HG03432 (cell line): ENCODE results near the gene RC3H1.
"Not testable (repeated sequence)": the region's sequence is repeated elsewhere in the genome, so short reads cannot be mapped to it uniquely, and the experiment has no call there.

Experiments
- ATAC-seq: cut with Tn5 transposase; IDR thresholded peaks from one replicate; pipeline ENCODE4 v1.9.1; 2021; ENCODE audit warnings: mild to moderate bottlenecking, moderate library complexity; ENCODE audit not compliant: unreplicated experiment

Gene RC3H1

GRCh38 chr1:174022080-174022975 lies at the start of gene RC3H1:
Gene RC3H1, minus strand, starts transcription at chr1:174022357. Its CDS starts 29,372 bp downstream, at chr1:173992985.
- ATAC-seq, result peak; percentile 91

- no peak for ATAC-seq
These were observed 48.5 kb upstream of the RC3H1 start for GRCh38 chr1:174070614-174071013.

DNA sequence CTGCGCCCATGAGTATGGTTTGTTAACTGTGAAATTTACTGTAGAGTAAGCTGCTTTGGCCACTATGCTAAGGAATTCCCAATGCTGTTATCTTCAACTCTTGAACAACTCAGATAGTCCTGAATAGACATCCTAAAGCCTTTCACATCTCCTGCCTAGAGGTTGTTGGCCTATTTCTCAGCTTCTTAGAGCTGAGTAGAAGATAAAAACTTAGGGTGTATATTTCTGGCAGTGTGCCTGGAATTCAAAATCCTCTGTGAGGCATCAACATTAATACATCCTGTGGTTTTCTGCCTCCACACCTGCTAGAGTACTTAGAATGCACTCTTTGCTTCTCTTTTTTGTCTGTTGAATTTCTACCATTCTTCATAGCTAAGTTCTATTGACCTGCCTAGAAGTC lies 45.8 kb upstream of the RC3H1 start:
- no peak for ATAC-seq

DNA sequence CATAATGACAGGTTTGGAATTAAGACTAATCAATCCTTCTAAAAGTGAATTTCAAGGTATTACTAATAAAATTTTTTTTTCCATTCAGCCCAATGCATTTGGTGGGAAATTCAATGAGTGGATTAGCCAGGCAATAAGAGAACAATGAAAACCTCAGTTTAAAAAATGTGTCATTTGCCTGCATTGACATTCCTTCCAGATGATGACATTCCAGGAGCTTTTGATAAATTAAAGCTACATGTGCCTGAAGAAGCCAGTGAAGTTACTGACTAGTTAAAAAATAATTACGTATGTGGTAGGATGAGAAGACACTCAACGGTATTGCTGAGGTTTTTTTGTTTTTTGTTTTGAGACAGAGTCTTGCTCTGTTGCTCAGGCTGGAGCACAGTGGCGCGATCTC lies 37.9 kb upstream of the RC3H1 start:
- ATAC-seq, result no peak

DNA sequence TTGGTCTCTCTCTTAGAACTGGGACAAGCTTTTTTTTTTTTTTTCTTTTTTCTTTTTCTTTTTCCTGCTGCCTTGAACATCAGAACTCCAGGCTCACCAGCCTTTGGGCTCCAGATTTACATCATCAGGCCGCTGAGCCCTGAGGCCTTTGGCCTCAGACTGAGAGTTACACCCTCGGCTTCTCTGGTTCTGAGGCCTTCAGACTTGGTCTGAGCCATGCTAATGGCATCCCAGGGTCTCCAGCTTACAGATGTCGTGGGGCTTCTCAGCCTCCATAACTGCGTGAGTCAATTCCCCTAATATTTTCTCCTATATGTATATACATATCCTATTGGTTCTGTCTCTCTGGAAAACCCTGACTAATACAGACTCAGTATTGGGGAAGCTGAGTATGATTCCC lies 36.5 kb upstream of the RC3H1 start:
- no peak for ATAC-seq

DNA sequence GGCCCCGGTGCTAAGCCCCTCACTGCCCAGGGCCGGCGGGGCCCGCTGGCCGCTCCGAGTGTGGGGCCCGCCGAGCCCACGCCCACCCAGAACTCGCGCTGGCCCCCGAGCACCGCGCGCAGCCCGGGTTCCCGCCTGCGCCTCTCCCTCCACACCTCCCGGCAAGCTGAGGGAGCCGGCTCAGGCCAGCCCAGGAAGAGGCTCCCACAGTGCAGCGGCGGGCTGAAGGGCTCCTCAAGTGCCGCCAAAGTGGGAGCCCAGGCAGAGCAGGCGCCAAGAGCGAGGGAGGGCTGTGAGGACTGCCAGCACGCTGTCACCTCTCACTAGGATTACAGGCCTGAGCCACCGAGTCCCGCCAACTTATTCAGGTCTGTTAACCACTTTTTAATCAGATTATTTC lies 34.5 kb upstream of the RC3H1 start:
- not testable (repeated sequence) for ATAC-seq

GRCh38 chr1:174055797-174056196 lies 33.6 kb upstream of the RC3H1 start:
- not testable (repeated sequence) for ATAC-seq

DNA sequence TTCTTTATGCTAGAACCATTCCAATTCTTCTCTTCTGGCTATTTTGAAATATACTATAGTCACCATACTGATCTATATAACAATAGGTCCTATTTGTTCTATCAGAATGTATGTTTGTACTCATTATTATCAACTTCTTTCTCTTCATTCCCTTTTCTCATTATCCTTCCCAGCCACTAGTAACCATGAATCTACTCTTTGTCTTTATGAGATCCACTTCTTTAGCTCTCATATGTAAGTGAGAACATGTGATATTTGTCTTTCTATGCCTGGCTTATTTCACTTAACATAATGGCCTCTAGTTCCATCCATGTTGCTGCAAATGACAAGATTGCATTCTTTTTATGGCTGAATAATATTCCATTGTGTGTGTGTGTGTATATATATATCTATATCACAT lies 31.7 kb upstream of the RC3H1 start:
- ATAC-seq, result no peak

- no peak for ATAC-seq
These were observed 30.5 kb upstream of the RC3H1 start for GRCh38 chr1:174052621-174053020.

- ATAC-seq, result no peak
These were observed 29.8 kb upstream of the RC3H1 start for GRCh38 chr1:174051956-174052355.

DNA sequence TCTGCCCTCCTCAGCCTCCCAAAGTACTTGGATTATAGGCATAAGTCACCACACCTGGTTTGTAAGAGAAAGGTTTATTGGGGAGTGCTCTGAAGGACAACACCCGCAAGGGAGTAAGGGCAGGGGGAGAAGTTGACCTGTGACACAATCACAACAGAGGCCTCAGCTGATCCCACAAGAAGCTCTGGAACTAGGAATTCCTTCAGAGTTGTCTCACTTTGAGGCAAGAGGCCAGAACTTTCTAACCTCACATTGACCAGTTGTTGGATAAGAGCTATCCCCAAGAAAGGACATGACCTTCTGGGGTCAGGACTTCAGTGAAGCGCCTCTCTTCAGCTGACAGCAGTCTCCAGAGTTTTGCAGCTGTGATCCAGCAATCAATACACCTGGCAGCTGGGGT lies 27.4 kb upstream of the RC3H1 start:
- ATAC-seq, result no peak

- ATAC-seq, result no peak
These were observed 22.5 kb upstream of the RC3H1 start for GRCh38 chr1:174044418-174045222.

- ATAC-seq, result not testable (repeated sequence)
These were observed 20.4 kb upstream of the RC3H1 start for GRCh38 chr1:174042509-174042908.

DNA sequence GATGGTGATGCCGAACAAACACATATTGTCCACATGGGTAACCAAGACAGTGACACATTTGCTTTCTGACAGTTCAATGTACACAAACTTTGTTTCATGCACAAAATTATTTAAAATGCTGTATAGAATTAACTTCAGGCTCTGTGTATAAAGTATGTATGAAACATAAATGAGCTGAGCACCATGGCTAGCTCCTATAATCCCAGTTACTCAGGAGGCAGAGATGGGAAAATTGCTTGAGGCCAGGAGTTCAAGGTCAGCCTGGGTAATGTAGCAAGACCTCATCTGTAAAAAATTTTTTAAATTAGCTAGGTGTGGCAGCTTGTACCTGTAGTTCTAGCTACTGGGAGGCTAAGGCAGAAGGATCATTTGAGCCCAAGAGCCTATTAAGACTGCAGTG lies 19.2 kb upstream of the RC3H1 start:
- no peak for ATAC-seq

DNA sequence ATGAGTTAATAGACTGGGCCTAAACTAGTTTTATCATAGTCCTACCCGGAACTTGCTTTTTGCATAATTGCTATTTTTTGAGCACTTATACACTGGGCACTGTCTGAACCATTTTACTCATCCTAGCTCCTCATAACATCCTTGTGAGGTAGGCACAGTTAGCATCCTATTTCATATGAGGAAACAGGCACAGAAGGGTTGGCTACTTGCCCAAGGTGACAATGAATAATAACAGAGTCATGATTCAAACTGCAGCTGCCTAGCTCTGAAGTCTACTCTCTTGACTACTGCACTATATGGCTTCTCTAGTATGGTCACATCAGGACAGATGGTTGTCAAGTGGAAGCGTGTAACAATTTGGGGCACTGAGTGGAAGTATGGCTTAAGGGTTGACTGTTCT lies 18.2 kb upstream of the RC3H1 start:
- no peak for ATAC-seq

- no peak for ATAC-seq
These were observed 16.9 kb upstream of the RC3H1 start for GRCh38 chr1:174039027-174039426.

DNA sequence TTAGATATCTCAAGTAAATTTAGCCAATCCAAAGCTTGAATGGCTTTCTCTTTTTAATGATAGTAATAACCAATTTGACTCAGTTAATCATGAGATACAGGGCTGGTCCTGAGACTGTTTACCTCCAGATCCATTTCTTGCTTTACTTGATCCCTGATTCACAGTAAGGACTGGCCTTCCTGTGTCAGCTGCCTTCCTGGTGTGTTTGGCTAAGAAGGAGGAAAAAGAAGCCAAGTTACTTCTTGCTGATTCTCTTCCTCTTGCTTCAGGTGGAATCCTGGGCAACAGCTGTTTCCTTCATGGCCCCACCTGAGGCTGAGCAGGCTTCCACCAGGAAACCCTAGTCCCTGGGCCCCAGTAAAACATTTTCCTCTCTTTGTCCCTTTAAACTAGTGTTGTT lies 14.6 kb upstream of the RC3H1 start:
- no peak for ATAC-seq

- ATAC-seq, result no peak
These were observed 14.0 kb upstream of the RC3H1 start for GRCh38 chr1:174036204-174036603.

- ATAC-seq, result no peak
These were observed 10.6 kb upstream of the RC3H1 start for GRCh38 chr1:174032671-174033222.

GRCh38 chr1:174031099-174031498 lies 8.9 kb upstream of the RC3H1 start:
- no peak for ATAC-seq

DNA sequence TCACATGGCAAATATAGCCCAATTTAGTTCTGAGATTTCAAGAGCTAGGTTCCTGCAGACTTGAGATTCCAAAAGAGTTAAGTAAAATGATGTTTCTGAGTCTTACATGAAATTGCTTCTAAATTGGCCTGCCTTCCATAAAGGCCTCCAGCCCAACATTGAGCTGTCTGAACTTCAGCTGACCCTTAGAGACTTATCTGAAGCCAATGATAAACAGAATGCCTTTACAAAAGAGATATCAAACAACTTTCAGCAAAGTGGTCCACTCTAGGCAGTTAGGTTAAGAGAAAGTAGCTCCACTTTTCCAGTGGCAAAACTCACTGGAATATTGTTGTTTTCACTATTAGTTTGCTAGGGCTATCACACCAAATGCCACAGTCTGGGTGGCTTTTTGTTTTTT lies 6.3 kb upstream of the RC3H1 start:
- ATAC-seq, result no peak

- ATAC-seq, result no peak
These were observed 1.3 kb upstream of the RC3H1 start for GRCh38 chr1:174023440-174023839.
